B cell (primary cell): Measurements from ENCODE around the gene RALGAPA2. TPM values are rescaled to one million over a fixed set of nuclear protein-coding genes. Genes with fewer than 3 reads are reported as not detected.

Source experiments
- ATAC-seq: fragments of 200-7000 bp; cut with Tn5 transposase; one replicate; pipeline ENCODE4 v1.10.0; 2021; ENCODE audit warnings: low read depth, mild to moderate bottlenecking, moderate number of reproducible peaks, moderate library complexity
- CTCF ChIA-PET: fragments of 350-600 bp; sonication (Branson Sonifier 250); formaldehyde crosslinking; loops from one replicate; lab custom pipeline; 2021; ENCODE audit warnings: antibody characterized with exemption, inconsistent platforms; lab: Charles Lee
- POLR2A ChIA-PET: fragments of 350-600 bp; sonication (Branson Sonifier 250); formaldehyde crosslinking; loops from one replicate; lab custom pipeline; 2021; ENCODE audit warnings: antibody characterized with exemption; lab: Charles Lee
- DNase-seq: peaks from one replicate; pipeline ENCODE4 v3.0.0; 2013
- H2AFZ ChIP-seq: 2 replicates; pipeline ENCODE4 v1.6.1; 2012; ENCODE audit warnings: mild to moderate bottlenecking, low read depth, low read length; ENCODE audit not compliant: insufficient read depth, poor library complexity, severe bottlenecking
- H3K27ac ChIP-seq, 2 donors: 1 replicate in 1 of 2; 2 replicates in 1 of 2; pipeline ENCODE4 v1.5.1; 2012 to 2013; ENCODE audit warnings: low read length in 2 of 2, mild to moderate bottlenecking in 2 of 2, moderate library complexity in 1 of 2
- H3K27me3 ChIP-seq, 4 experiments: fragments of 200-600 bp in 1 of 4; sonication (generic) in 1 of 4; replicated peaks in 1 of 4; 1 replicate in 2 of 4; 2 replicates in 2 of 4; pipeline versions ENCODE4 v1.6.1 to v1.7.0; 2013 to 2016; ENCODE audit warnings: low read length in 3 of 4, mild to moderate bottlenecking in 2 of 4, mixed read lengths in 1 of 4, moderate library complexity in 1 of 4; ENCODE audit not compliant: insufficient read depth in 4 of 4, control insufficient read depth in 3 of 4; ENCODE audit errors: control extremely low read depth in 1 of 4
- H3K36me3 ChIP-seq, 2 experiments: replicated peaks in 1 of 2; 1 replicate in 1 of 2; 2 replicates in 1 of 2; pipeline versions ENCODE4 v1.6.1 to v1.7.1; 2013; ENCODE audit warnings: low read length in 1 of 2; ENCODE audit not compliant: insufficient read depth in 2 of 2, control insufficient read depth in 1 of 2; ENCODE audit errors: control extremely low read depth in 1 of 2, extremely low read depth in 1 of 2
- H3K4me1 ChIP-seq, 2 donors: fragments of 200-600 bp in 1 of 2; sonication (generic) in 1 of 2; 1 replicate in 1 of 2; 2 replicates in 1 of 2; pipeline versions ENCODE4 v1.5.1 to v1.6.1; 2013 to 2017; ENCODE audit warnings: low read length in 2 of 2; ENCODE audit not compliant: control insufficient read depth in 2 of 2, insufficient read depth in 2 of 2
- H3K4me2 ChIP-seq: replicated peaks from 2 replicates; pipeline ENCODE3; 2012; ENCODE audit warnings: mild to moderate bottlenecking, low read depth, low read length; ENCODE audit not compliant: poor library complexity, severe bottlenecking
- H3K4me3 ChIP-seq, 5 experiments: fragments of 200-600 bp in 1 of 5; sonication (generic) in 1 of 5; 1 replicate in 3 of 5; 2 replicates in 2 of 5; pipeline versions ENCODE4 v1.5.1 to v1.7.0; 2011 to 2016; ENCODE audit warnings: low read length in 4 of 5, mild to moderate bottlenecking in 4 of 5, low read depth in 2 of 5, control low read depth in 1 of 5, moderate library complexity in 1 of 5; ENCODE audit not compliant: insufficient read depth in 1 of 5; ENCODE audit errors: control extremely low read depth in 1 of 5, extremely low read depth in 1 of 5
- H3K79me2 ChIP-seq: fragments of 200-600 bp; sonication (generic); one replicate; pipeline ENCODE4 v1.6.0; 2016; ENCODE audit warnings: low read length; ENCODE audit not compliant: control insufficient read depth, insufficient read depth
- H3K9ac ChIP-seq: fragments of 200-600 bp; sonication (generic); 2 replicates; pipeline ENCODE4 v1.6.1; 2017; ENCODE audit warnings: mild to moderate bottlenecking, low read length, moderate library complexity
- H3K9me3 ChIP-seq, 3 donors: one replicate each; pipeline versions ENCODE4 v1.6.1 to v1.7.1; 2013; ENCODE audit warnings: low read length in 2 of 3; ENCODE audit not compliant: control insufficient read depth in 2 of 3, insufficient read depth in 1 of 3; ENCODE audit errors: control extremely low read depth in 1 of 3
- H4K20me1 ChIP-seq: 2 replicates; pipeline ENCODE4 v1.6.0; 2012; ENCODE audit warnings: mild to moderate bottlenecking, low read length; ENCODE audit not compliant: insufficient read depth, control insufficient read depth, poor library complexity, severe bottlenecking
- H3K27ac Mint-ChIP-seq: one replicate; pipeline ENCODE4 v1.8.0; 2021; ENCODE audit warnings: mixed read lengths
- H3K27me3 Mint-ChIP-seq: one replicate; pipeline ENCODE4 v1.8.0; 2021; ENCODE audit warnings: mixed read lengths
- H3K4me1 Mint-ChIP-seq: one replicate; pipeline ENCODE4 v1.8.0; 2021; ENCODE audit warnings: mixed read lengths
- H3K4me3 Mint-ChIP-seq: one replicate; pipeline ENCODE4 v1.8.0; 2021; ENCODE audit warnings: mixed read lengths
- H3K9me3 Mint-ChIP-seq: one replicate; pipeline ENCODE4 v1.8.0; 2022; ENCODE audit warnings: mixed read lengths; ENCODE audit not compliant: insufficient read depth
- EZH2 ChIP-seq: IDR thresholded peaks from 2 replicates; pipeline ENCODE4 v1.6.1; 2012; ENCODE audit warnings: borderline replicate concordance, low read depth, mild to moderate bottlenecking, moderate library complexity, low read length; ENCODE audit not compliant: insufficient read depth, poor library complexity, severe bottlenecking
- WGBS: methylation state at CpG from one replicate; pipeline ENCODE4 v1.1.5; 2013; ENCODE audit warnings: missing lambda C conversion rate; ENCODE audit not compliant: insufficient coverage; 5-methylcytosine and 5-hydroxymethylcytosine counted together
- intact Hi-C: fragments of 100-400 bp; cut with micrococcal nuclease; formaldehyde crosslinking; loops from one replicate; pipeline ENCODE4 v1.10.0; 2022
- polyA plus RNA-seq: library from polyadenylated mRNA; depleted of rRNA; stranded (reverse); fragments of >200 nt; gene quantifications from 2 replicates; pipeline ENCODE4 v1.2.3, GENCODE V29; 2012
- total RNA-seq, 2 donors: library from RNA; stranded (reverse); fragments of 120-200 nt in 1 of 2; gene quantifications; 1 replicate in 1 of 2; 2 replicates in 1 of 2; pipeline versions ENCODE4 v1.2.3 to v1.2.4, GENCODE V29; 2013 to 2022
- TF ChIP-seq, protein P1 (sequence below): fragments of 200-600 bp; IDR thresholded peaks from one replicate; pipeline ENCODE4 v1.8.0; 2022; ENCODE audit warnings: antibody characterized with exemption, mild to moderate bottlenecking

Gene RALGAPA2
- total and polyA plus RNA-seq, 2 donors (not counting 1 experiment from before 2014, with no cell fraction given), result 6.4 to 33.1 TPM

DNA sequence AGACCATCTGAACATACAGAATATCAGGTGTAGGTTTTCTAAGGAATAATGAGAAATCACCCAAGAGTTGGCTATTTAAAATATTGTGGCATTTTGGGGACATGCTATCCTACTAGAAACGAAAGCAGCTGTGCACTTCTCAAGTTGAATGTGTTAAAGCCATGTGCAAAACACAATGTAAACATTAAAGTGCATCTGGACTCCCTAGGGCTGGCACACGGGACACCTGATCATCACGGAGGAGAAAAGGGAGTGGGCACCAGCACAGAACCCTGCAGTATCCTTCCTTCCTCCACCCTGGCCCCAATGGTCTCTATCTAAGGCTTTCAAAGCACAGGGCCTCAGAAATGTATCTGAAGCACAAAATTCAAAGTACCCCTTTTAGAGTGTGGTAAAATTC, 250.3 kb downstream of the RALGAPA2 start:
- H4K20me1 ChIP-seq, result no peaks in the 10 kb centered on the region
- peaks cover 35% of the 10 kb centered on the region for H3K4me1 Mint-ChIP-seq
- no peak overlapping the region for H3K9ac ChIP-seq
- no peak overlapping the region for H3K4me2 ChIP-seq
- DNase-seq (no peak), ATAC-seq (no peak)
- no peak overlapping the region for H3K27ac Mint-ChIP-seq
- intact Hi-C loops, result no loop called here
- CTCF ChIA-PET, result no interaction called here
- H3K9me3 Mint-ChIP-seq, result no peaks in the 10 kb centered on the region
- WGBS, result 80% methylated on average over 2 of the region's 3 CpGs
- H3K79me2 ChIP-seq, result no peaks in the 10 kb centered on the region
- H3K4me1 ChIP-seq, result peaks cover 33% of the 10 kb centered on the region in 2 donors
- H3K4me3 ChIP-seq, result no peak overlapping the region
- no peak overlapping the region for H3K4me3 Mint-ChIP-seq
- no peaks in the 10 kb centered on the region for H3K27me3 Mint-ChIP-seq
- no peaks in the 10 kb centered on the region for H3K9me3 ChIP-seq
- no peaks in the 10 kb centered on the region for H3K27me3 ChIP-seq
- H3K27ac ChIP-seq, result no peak overlapping the region
- TF ChIP-seq, protein P1, sequence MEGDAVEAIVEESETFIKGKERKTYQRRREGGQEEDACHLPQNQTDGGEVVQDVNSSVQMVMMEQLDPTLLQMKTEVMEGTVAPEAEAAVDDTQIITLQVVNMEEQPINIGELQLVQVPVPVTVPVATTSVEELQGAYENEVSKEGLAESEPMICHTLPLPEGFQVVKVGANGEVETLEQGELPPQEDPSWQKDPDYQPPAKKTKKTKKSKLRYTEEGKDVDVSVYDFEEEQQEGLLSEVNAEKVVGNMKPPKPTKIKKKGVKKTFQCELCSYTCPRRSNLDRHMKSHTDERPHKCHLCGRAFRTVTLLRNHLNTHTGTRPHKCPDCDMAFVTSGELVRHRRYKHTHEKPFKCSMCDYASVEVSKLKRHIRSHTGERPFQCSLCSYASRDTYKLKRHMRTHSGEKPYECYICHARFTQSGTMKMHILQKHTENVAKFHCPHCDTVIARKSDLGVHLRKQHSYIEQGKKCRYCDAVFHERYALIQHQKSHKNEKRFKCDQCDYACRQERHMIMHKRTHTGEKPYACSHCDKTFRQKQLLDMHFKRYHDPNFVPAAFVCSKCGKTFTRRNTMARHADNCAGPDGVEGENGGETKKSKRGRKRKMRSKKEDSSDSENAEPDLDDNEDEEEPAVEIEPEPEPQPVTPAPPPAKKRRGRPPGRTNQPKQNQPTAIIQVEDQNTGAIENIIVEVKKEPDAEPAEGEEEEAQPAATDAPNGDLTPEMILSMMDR, result no peak
- TF ChIP-seq EZH2, result no peak
- no peak overlapping the region for H2AFZ ChIP-seq
- POLR2A ChIA-PET, result no interaction called here
- H3K36me3 ChIP-seq, result peaks cover 0 to 3% of the 10 kb centered on the region in 2 experiments

DNA sequence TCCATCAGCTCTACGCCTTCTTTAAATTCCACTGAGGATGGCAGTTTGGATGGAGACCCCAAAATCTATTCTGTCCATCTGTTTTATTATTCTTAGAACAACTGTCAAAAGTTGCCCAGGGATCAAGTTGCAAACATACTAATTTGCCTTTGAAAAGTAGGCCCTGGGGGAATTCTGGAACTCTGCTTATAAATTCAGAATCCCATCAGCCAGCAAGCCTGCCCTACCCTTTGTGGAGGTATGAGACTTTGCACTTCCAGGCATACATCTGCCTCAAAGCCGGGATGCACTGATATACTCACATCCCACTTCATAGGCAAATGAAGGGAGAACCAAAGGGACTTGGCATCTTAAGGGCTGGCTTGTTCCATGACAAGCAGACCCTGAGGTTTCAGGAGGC, 250.9 kb downstream of the RALGAPA2 start:
- no peaks in the 10 kb centered on the region for H3K9me3 ChIP-seq
- no peak overlapping the region for H3K9ac ChIP-seq
- peaks cover 0 to 3% of the 10 kb centered on the region in 2 experiments for H3K36me3 ChIP-seq
- Mint-ChIP-seq H3K27ac (no peak overlapping the region), H3K27me3 (no peaks in the 10 kb centered on the region), H3K4me1 (peaks cover 30% of the 10 kb centered on the region), H3K9me3 (no peaks in the 10 kb centered on the region), H3K4me3 (no peak overlapping the region)
- no peak for DNase-seq
- TF ChIP-seq, protein P1, result no peak
- no peak for TF ChIP-seq EZH2
- no peaks in the 10 kb centered on the region for H4K20me1 ChIP-seq
- H3K27me3 ChIP-seq, result no peaks in the 10 kb centered on the region
- intact Hi-C loops, result no loop called here
- POLR2A ChIA-PET, result no interaction called here
- no peak overlapping the region for H3K4me3 ChIP-seq
- H3K27ac ChIP-seq, result no peak overlapping the region
- CTCF ChIA-PET, result no interaction called here
- no peaks in the 10 kb centered on the region for H3K79me2 ChIP-seq
- no CpG with 5 or more reads among the region's 2 CpGs for WGBS
- ATAC-seq, result no peak
- H3K4me1 ChIP-seq, result peaks cover 27 to 29% of the 10 kb centered on the region in 2 donors
- no peak overlapping the region for H2AFZ ChIP-seq
- no peak overlapping the region for H3K4me2 ChIP-seq
